GM19438 (cell line): ENCODE measurements around the gene MAPKAP1.
"Not testable (repeated sequence)": the region's sequence is repeated elsewhere in the genome, so short reads cannot be mapped to it uniquely, and the experiment has no call there.

Experiments used
- ATAC-seq: cut with Tn5 transposase; IDR thresholded peaks from one replicate; pipeline ENCODE4 v1.9.1; 2021; ENCODE audit warnings: low read depth; ENCODE audit not compliant: unreplicated experiment

The MAPKAP1 gene

GRCh38 chr9:125732562-125732961 lies 25.6 kb upstream of the MAPKAP1 start:
- ATAC-seq = no peak

GRCh38 chr9:125730168-125730567 lies 23.2 kb upstream of the MAPKAP1 start:
- ATAC-seq = no peak

GRCh38 chr9:125726456-125727132 lies 19.6 kb upstream of the MAPKAP1 start:
- no peak for ATAC-seq

GRCh38 chr9:125707472-125707804 lies 430 bp upstream of the MAPKAP1 start:
- ATAC-seq = no peak

GRCh38 chr9:125705893-125706292 lies 1.1 kb downstream of the MAPKAP1 start:
- no peak for ATAC-seq

- ATAC-seq = no peak
These were observed 3.3 kb downstream of the MAPKAP1 start for GRCh38 chr9:125703662-125704061.

GRCh38 chr9:125701351-125701750 lies 5.7 kb downstream of the MAPKAP1 start:
- peak; percentile 50 for ATAC-seq

GRCh38 chr9:125700791-125701190 lies 6.2 kb downstream of the MAPKAP1 start:
- ATAC-seq = peak; percentile 71

GRCh38 chr9:125699870-125700269 lies 7.1 kb downstream of the MAPKAP1 start:
- ATAC-seq = no peak

- ATAC-seq = no peak
These were observed 10.8 kb downstream of the MAPKAP1 start for GRCh38 chr9:125696106-125696647.

- ATAC-seq = not testable (repeated sequence)
These were observed 11.5 kb downstream of the MAPKAP1 start for GRCh38 chr9:125695548-125695947.

GRCh38 chr9:125694478-125694877 lies 12.5 kb downstream of the MAPKAP1 start:
- no peak for ATAC-seq

GRCh38 chr9:125693492-125693891 lies 13.5 kb downstream of the MAPKAP1 start:
- ATAC-seq = not testable (repeated sequence)

- ATAC-seq = no peak
These were observed 15.1 kb downstream of the MAPKAP1 start for GRCh38 chr9:125691869-125692268.

- ATAC-seq = no peak
These were observed 16.3 kb downstream of the MAPKAP1 start for GRCh38 chr9:125690679-125691078.

- ATAC-seq = no peak
These were observed 19.7 kb downstream of the MAPKAP1 start for GRCh38 chr9:125687163-125687863.

- ATAC-seq = no peak
These were observed 21.8 kb downstream of the MAPKAP1 start for GRCh38 chr9:125685167-125685566.

- no peak for ATAC-seq
These were observed 23.5 kb downstream of the MAPKAP1 start for GRCh38 chr9:125683486-125683885.

- ATAC-seq = no peak
These were observed 24.7 kb downstream of the MAPKAP1 start for GRCh38 chr9:125682340-125682739.

- no peak for ATAC-seq
These were observed 25.4 kb downstream of the MAPKAP1 start for GRCh38 chr9:125681657-125682056.

GRCh38 chr9:125681086-125681622 lies 25.9 kb downstream of the MAPKAP1 start:
- ATAC-seq = no peak

- ATAC-seq = no peak
These were observed 26.6 kb downstream of the MAPKAP1 start for GRCh38 chr9:125680445-125680844.
